Measurements from ENCODE around the gene NINJ2. TPM values are rescaled to one million over a fixed set of nuclear protein-coding genes. Genes with fewer than 3 reads are reported as not detected.
"Not testable (repeated sequence)": the region's sequence is repeated elsewhere in the genome, so short reads cannot be mapped to it uniquely, and the experiment has no call there.

NINJ2 gene
- total and polyA plus RNA-seq, 10 donors, result 6.6 to 18.8 (median 10.2) TPM

DNA sequence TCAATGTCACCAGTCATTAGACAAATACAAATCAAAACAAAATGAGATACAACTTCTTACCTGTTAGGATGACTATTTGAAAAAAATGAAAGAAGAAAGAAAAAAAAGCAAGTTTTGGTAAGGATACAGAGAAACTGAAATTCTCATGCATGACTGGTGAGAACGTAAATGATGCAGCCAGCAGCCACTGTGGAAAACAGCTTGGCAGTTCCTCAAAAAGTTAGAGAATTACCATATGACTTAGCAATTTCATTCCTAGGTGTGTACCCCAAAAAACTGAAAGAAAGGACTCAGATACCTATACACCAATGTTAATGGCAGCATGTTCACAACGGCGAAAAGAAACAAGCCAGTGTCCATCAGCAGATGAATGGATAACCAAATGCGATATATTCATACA is 26.6 kb downstream of the NINJ2 start:
- WGBS, 5 donors, result 76 to 84% (median 81%) methylated on average over 4 of the region's 4 CpGs
- Histone ChIP-seq H3K4me3 (peak overlapping the region in 1 of 8 donors; percentile 33), H3K27me3 (replicated peaks in 1 of 7) (no peaks in the 10 kb centered on the region), H3K36me3 (no peaks in the 10 kb centered on the region), H3K4me1 (peaks cover 5 to 91% (median 50%) of the 10 kb centered on the region in 6 donors), H3K9me3 (no peaks in the 10 kb centered on the region), H3K27ac (peak overlapping the region in 7 of 8 donors; percentile 50 to 100 (median 80))
- intact Hi-C loops (cut with DNase I; ENCODE audit: low total_unique reads), result no loop called here
- DNase-seq, result no peak
- TF ChIP-seq POLR2A (IDR thresholded peaks at IDR 0.05), result no peak
- TF ChIP-seq, protein P1, sequence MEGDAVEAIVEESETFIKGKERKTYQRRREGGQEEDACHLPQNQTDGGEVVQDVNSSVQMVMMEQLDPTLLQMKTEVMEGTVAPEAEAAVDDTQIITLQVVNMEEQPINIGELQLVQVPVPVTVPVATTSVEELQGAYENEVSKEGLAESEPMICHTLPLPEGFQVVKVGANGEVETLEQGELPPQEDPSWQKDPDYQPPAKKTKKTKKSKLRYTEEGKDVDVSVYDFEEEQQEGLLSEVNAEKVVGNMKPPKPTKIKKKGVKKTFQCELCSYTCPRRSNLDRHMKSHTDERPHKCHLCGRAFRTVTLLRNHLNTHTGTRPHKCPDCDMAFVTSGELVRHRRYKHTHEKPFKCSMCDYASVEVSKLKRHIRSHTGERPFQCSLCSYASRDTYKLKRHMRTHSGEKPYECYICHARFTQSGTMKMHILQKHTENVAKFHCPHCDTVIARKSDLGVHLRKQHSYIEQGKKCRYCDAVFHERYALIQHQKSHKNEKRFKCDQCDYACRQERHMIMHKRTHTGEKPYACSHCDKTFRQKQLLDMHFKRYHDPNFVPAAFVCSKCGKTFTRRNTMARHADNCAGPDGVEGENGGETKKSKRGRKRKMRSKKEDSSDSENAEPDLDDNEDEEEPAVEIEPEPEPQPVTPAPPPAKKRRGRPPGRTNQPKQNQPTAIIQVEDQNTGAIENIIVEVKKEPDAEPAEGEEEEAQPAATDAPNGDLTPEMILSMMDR (IDR thresholded peaks at IDR 0.05 in 8 of 11, conservative IDR thresholded peaks at IDR 0.05 in 3 of 11), result no peak
- TF ChIP-seq POLR2AphosphoS5 (IDR thresholded peaks at IDR 0.05), result no peak

DNA sequence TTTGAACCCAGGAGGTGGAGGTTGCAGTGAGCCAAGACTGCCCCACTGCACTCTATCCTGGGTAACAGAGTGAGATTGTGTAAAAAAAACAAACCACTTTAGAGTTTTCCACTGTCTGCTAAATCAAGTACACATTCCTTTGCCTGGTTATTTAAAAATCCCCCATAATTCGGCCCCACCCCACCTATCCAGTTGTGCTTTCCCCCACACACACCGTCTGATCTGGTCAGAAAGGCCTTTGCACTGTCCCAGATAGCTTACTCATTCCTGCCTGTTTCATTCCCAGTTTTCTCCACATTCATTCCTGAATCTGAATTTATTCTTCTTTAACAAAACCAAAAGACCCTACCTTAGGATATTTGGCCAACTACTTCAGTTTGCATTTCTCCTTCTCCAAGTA is 29.5 kb downstream of the NINJ2 start:
- intact Hi-C loops (cut with DNase I; ENCODE audit: low total_unique reads), result no loop called here
- H3K27me3 ChIP-seq (replicated peaks in 1 of 7), result no peaks in the 10 kb centered on the region
- DNase-seq, result no peak
- no peaks in the 10 kb centered on the region for H3K36me3 ChIP-seq
- WGBS, 5 donors, result 80 to 97% (median 90%) methylated on average over 2 of the region's 2 CpGs
- TF ChIP-seq POLR2A (IDR thresholded peaks at IDR 0.05), result no peak
- no peak for TF ChIP-seq POLR2AphosphoS5 (IDR thresholded peaks at IDR 0.05)
- peaks cover 2 to 87% (median 46%) of the 10 kb centered on the region in 6 donors for H3K4me1 ChIP-seq
- no peaks in the 10 kb centered on the region for H3K9me3 ChIP-seq
- H3K4me3 ChIP-seq, result no peak overlapping the region
- peak overlapping the region in 3 of 8 donors; percentile 86 to 94 (median 91) for H3K27ac ChIP-seq

DNA sequence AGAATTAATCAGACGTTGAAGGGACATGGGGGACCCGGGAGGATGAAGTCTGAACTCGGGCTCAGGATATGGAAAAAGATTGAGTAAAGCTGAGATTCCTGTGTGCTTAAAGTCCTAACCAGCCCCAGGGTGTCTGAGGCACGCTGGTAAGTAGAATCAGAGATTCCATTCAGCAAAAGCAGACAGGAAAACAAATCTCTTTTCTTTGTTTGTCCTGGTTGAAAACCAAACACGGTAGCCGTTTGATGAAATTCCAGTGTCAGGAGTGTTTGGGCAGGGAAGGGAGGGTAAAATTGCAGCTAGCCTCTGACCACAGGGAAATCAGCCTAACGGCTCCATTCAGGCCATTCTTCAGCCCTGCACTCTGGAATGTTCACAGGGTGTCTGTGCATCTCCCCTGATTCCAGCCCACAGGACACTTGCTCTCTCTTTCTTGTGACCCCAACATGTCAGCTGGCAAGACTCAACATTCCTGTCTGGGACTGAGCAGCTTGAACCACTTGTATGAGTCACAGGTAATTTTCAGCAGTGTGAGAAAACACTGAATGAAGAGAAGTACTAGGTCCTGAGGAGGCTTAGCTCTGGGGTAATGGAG is 31.0 kb downstream of the NINJ2 start:
- no peaks in the 10 kb centered on the region for H3K9me3 ChIP-seq
- WGBS, 5 donors, result 50 to 68% (median 51%) methylated on average over 7 of the region's 7 CpGs

DNA sequence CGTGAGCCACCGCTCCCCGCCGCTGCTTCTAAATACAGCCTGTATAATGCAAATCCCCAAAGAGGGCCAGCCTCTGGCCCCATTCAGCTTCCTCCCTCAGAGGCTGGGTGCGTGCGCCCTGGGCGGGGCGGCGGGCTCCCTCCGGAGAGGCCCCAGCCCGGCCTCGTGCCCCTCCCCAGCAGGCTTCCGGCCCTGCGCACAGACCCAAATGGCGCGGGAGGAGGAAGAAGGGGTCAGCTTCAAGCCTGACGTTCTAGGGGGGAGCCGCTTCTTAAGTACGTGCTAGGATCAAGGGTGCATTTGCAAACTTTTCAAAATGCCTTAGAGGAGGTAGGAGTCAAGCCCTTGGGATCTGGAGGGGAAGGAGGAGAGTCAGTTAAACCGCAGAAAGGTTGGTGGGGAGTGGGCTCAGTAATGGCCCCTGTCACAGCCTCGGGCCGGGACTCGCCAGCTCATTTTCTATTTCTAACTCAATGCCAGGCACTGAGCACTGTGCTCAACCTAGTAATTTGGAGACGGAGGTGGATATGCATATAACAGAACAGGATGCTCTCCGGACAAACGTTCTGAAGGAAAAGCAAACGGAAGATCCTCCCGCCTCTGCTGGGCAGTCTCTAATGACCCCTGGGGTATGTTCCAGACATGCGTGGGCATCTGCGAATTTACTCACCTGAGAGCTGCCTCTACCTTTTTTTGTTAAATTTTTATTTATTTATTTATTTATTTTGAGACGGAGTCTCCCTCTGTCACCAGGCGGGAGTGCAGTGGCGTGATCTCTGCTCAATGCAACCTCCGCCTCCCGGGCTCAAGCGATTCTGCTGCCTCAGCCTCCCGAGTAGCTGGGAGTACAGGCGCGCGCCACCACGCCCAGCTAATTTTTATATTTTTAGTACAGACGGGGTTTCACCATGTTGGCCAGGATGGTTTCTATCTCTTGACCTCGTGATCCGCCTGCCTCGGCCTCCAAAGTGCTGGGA is 32.3 kb downstream of the NINJ2 start:
- Histone ChIP-seq H3K36me3 (no peaks in the 10 kb centered on the region), H3K4me1 (peaks cover 0 to 77% (median 35%) of the 10 kb centered on the region in 6 donors), H3K27me3 (replicated peaks in 1 of 7) (no peaks in the 10 kb centered on the region), H3K4me3 (peak overlapping the region in 6 of 8 donors; percentile 12 to 73 (median 42)), H3K9me3 (no peaks in the 10 kb centered on the region), H3K27ac (peak overlapping the region in 6 of 8 donors; percentile 72 to 94 (median 88))
- TF ChIP-seq, protein P1 (IDR thresholded peaks at IDR 0.05 in 8 of 11, conservative IDR thresholded peaks at IDR 0.05 in 3 of 11), result no peak
- TF ChIP-seq POLR2AphosphoS5 (IDR thresholded peaks at IDR 0.05) (peak; percentile 88 to 96 (median 91)), POLR2A (IDR thresholded peaks at IDR 0.05) (peak in 2 of 3 donors; percentile 27 to 75)
- 56 to 83% (median 60%) methylated on average over 31 to 45 of the region's 45 CpGs for whole genome bisulfite sequencing, 5 donors
- peak; percentile 96 for DNase-seq
- intact Hi-C loops (cut with DNase I; ENCODE audit: low total_unique reads), result no loop called here

More for the DNA sequence above, 31.0 kb downstream of the NINJ2 start:
- Histone ChIP-seq H3K36me3 (no peaks in the 10 kb centered on the region), H3K4me1 (peaks cover 0 to 87% (median 45%) of the 10 kb centered on the region in 6 donors), H3K4me3 (peak overlapping the region in 2 of 8 donors; percentile 43 to 73), H3K27ac (peak overlapping the region in 7 of 8 donors; percentile 43 to 94 (median 86)), H3K27me3 (replicated peaks in 1 of 7) (no peaks in the 10 kb centered on the region)
- TF ChIP-seq POLR2AphosphoS5 (IDR thresholded peaks at IDR 0.05) (no peak), POLR2A (IDR thresholded peaks at IDR 0.05) (no peak)
- TF ChIP-seq, protein P1 (IDR thresholded peaks at IDR 0.05 in 8 of 11, conservative IDR thresholded peaks at IDR 0.05 in 3 of 11), result no peak
- peak; percentile 13 for DNase-seq
- intact Hi-C loops (cut with DNase I; ENCODE audit: low total_unique reads), result no loop called here

DNA sequence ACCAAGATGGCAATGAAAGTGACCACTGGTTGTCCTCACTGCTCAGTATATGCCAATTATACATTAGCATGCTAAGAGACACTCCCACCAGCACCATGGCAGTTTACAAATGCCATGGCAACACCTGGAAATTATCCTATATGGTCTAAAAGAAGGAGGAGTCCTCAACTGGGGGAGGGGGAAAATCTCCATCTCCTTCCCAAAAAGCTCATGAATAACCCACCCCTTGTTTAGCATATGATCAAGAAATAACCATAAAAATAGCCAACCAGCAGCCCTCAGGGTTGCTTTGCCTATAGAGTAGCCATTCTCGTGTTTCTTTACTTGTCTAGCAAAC is 34.5 kb downstream of the NINJ2 start:
- H3K27me3 ChIP-seq (replicated peaks in 1 of 7); H3K4me3 ChIP-seq; H3K9me3 ChIP-seq; H3K27ac ChIP-seq; DNase-seq; intact Hi-C loops (cut with DNase I; ENCODE audit: low total_unique reads); H3K36me3 ChIP-seq: not testable (repeated sequence)
- H3K4me1 ChIP-seq, result peaks cover 0 to 70% (median 34%) of the 10 kb centered on the region in 6 donors
- WGBS, 5 donors, result 78 to 100% (median 94%) methylated on average over 1 of the region's 1 CpG
